CD4-positive, alpha-beta T cell (primary cell): Measurements from ENCODE around the gene NR5A2. TPM values are rescaled to one million over a fixed set of nuclear protein-coding genes. Genes with fewer than 3 reads are reported as not detected.

Experiments used
- ATAC-seq: fragments of 200-7000 bp; cut with Tn5 transposase; one replicate; pipeline ENCODE4 v1.10.0; 2022; ENCODE audit warnings: mild to moderate bottlenecking; ENCODE audit not compliant: poor library complexity
- CTCF ChIA-PET: fragments of 350-600 bp; sonication (Branson Sonifier 250); formaldehyde crosslinking; loops from one replicate; lab custom pipeline; 2021; ENCODE audit warnings: antibody characterized with exemption, inconsistent platforms; lab: Charles Lee
- POLR2A ChIA-PET: fragments of 350-600 bp; sonication (Branson Sonifier 250); formaldehyde crosslinking; loops from one replicate; lab custom pipeline; 2021; ENCODE audit warnings: antibody characterized with exemption, inconsistent platforms; lab: Charles Lee
- DNase-seq, 14 experiments: peaks; one replicate each; pipeline ENCODE4 v3.0.0-alpha.2; 2013 to 2020; ENCODE audit warnings: mixed read lengths in 2 of 14
- H3K27ac ChIP-seq, 2 donors: one replicate each; pipeline versions ENCODE4 v1.5.1 to v1.7.0; 2013; ENCODE audit warnings: low read length in 2 of 2, low read depth in 1 of 2, mild to moderate bottlenecking in 1 of 2
- H3K27me3 ChIP-seq, 2 experiments: 1 replicate in 1 of 2; 2 replicates in 1 of 2; pipeline versions ENCODE4 v1.6.1 to v1.7.0; 2013; ENCODE audit warnings: low read length in 2 of 2, control low read depth in 1 of 2, mild to moderate bottlenecking in 1 of 2, moderate library complexity in 1 of 2; ENCODE audit not compliant: insufficient read depth in 2 of 2, control insufficient read depth in 1 of 2
- H3K36me3 ChIP-seq: one replicate; pipeline ENCODE4 v1.6.1; 2013; ENCODE audit warnings: low read length, control low read depth; ENCODE audit not compliant: insufficient read depth
- H3K4me1 ChIP-seq: one replicate; pipeline ENCODE4 v1.6.1; 2013; ENCODE audit warnings: low read length, control low read depth; ENCODE audit not compliant: insufficient read depth
- H3K4me3 ChIP-seq: one replicate; pipeline ENCODE4 v1.5.1; 2013; ENCODE audit warnings: mild to moderate bottlenecking, low read length, moderate library complexity
- H3K9me3 ChIP-seq, 2 experiments: 1 replicate in 1 of 2; 2 replicates in 1 of 2; pipeline versions ENCODE4 v1.6.1 to v1.7.0; 2013; ENCODE audit warnings: low read length in 2 of 2, mild to moderate bottlenecking in 2 of 2, control low read depth in 1 of 2, moderate library complexity in 1 of 2; ENCODE audit not compliant: control insufficient read depth in 1 of 2, insufficient read depth in 1 of 2
- H3K27ac Mint-ChIP-seq: one replicate; pipeline ENCODE4 v1.8.0; 2020; ENCODE audit warnings: mixed read lengths
- H3K27me3 Mint-ChIP-seq: one replicate; pipeline ENCODE4 v1.8.0; 2021; ENCODE audit warnings: mixed read lengths
- H3K36me3 Mint-ChIP-seq: one replicate; pipeline ENCODE4 v1.8.0; 2021; ENCODE audit warnings: low read depth, mixed read lengths
- H3K4me1 Mint-ChIP-seq: one replicate; pipeline ENCODE4 v1.8.0; 2021; ENCODE audit warnings: low read depth, mixed read lengths
- H3K4me3 Mint-ChIP-seq: one replicate; pipeline ENCODE4 v1.8.0; 2020; ENCODE audit warnings: mild to moderate bottlenecking, mixed read lengths
- H3K9me3 Mint-ChIP-seq: one replicate; pipeline ENCODE4 v1.8.0; 2020; ENCODE audit warnings: mixed read lengths
- CTCF ChIP-seq: fragments of 200-600 bp; IDR thresholded peaks from one replicate; pipeline ENCODE4 v1.8.0; 2022; ENCODE audit warnings: antibody characterized with exemption, mild to moderate bottlenecking
- intact Hi-C, 2 experiments: fragments of 100-400 bp; cut with DNase I in 1 of 2; cut with micrococcal nuclease in 1 of 2; formaldehyde crosslinking; loops; one replicate each; pipeline versions ENCODE4 v1.15.1 to v1.9.0; 2023 to 2025; cut with DNase I, micrococcal nuclease
- total RNA-seq, 174 experiments: library from RNA in 2 of 174; stranded (reverse) in 2 of 174; gene quantifications; one replicate each; pipeline ENCODE4 v1.2.3 and lab custom pipeline; 2021 to 2026

NR5A2 gene
- total RNA-seq, 2 experiments from 2014 or later: not detected

GRCh38 chr1:200134116-200134515 is 106.6 kb downstream of the NR5A2 start:
- no peak for TF ChIP-seq CTCF
- Mint-ChIP-seq H3K27me3 (no peaks in the 10 kb centered on the region), H3K27ac (no peak overlapping the region), H3K4me3 (no peak overlapping the region), H3K4me1 (peaks cover 14% of the 10 kb centered on the region), H3K36me3 (no peaks in the 10 kb centered on the region), H3K9me3 (no peaks in the 10 kb centered on the region)
- no peak overlapping the region for H3K4me3 ChIP-seq
- peaks cover 6% of the 10 kb centered on the region for H3K4me1 ChIP-seq
- no peaks in the 10 kb centered on the region for H3K36me3 ChIP-seq
- no peak overlapping the region for H3K27ac ChIP-seq
- intact Hi-C loops: no loop called here
- H3K9me3 ChIP-seq: no peaks in the 10 kb centered on the region
- ATAC-seq: no peak
- DNase-seq: no peak
- ChIA-PET POLR2A (no interaction called here), CTCF (no interaction called here)
- H3K27me3 ChIP-seq: no peaks in the 10 kb centered on the region

- ChIA-PET POLR2A (no interaction called here), CTCF (no interaction called here)
- Histone ChIP-seq H3K27me3 (no peaks in the 10 kb centered on the region), H3K4me1 (no peaks in the 10 kb centered on the region), H3K36me3 (no peaks in the 10 kb centered on the region), H3K4me3 (no peak overlapping the region), H3K27ac (no peak overlapping the region), H3K9me3 (no peaks in the 10 kb centered on the region)
- no peaks in the 10 kb centered on the region for H3K36me3 Mint-ChIP-seq
- no peak for DNase-seq
- H3K27ac Mint-ChIP-seq: no peak overlapping the region
- H3K27me3 Mint-ChIP-seq: no peaks in the 10 kb centered on the region
- no peaks in the 10 kb centered on the region for H3K4me1 Mint-ChIP-seq
- no peak overlapping the region for H3K4me3 Mint-ChIP-seq
- no peaks in the 10 kb centered on the region for H3K9me3 Mint-ChIP-seq
- no peak for ATAC-seq
- no peak for TF ChIP-seq CTCF
- intact Hi-C loops: loop anchor here (5.0 kb wide), 2 partner anchors 171 to 351 kb away; no protein-coding TSS in a partner anchor
These were observed 108.9 kb downstream of the NR5A2 start for GRCh38 chr1:200136384-200136783.

- no peaks in the 10 kb centered on the region for H3K4me1 Mint-ChIP-seq
- POLR2A ChIA-PET: interaction anchor here (0.7 kb wide), 1 partner anchor 136 kb away, joined by 3 read pairs; no protein-coding TSS in a partner anchor
- TF ChIP-seq CTCF: peak; percentile 70
- no peaks in the 10 kb centered on the region for H3K36me3 Mint-ChIP-seq
- no peaks in the 10 kb centered on the region for H3K27me3 Mint-ChIP-seq
- H3K4me3 ChIP-seq: no peak overlapping the region
- H3K9me3 Mint-ChIP-seq: no peaks in the 10 kb centered on the region
- H3K27ac Mint-ChIP-seq: no peak overlapping the region
- H3K27ac ChIP-seq: no peak overlapping the region
- H3K27me3 ChIP-seq: no peaks in the 10 kb centered on the region
- no peaks in the 10 kb centered on the region for H3K4me1 ChIP-seq
- H3K36me3 ChIP-seq: no peaks in the 10 kb centered on the region
- H3K4me3 Mint-ChIP-seq: no peak overlapping the region
- H3K9me3 ChIP-seq: no peaks in the 10 kb centered on the region
- intact Hi-C loops: loop anchor here (1.0 to 5.0 kb wide), 4 partner anchors 167 to 371 kb away; no protein-coding TSS in a partner anchor
- CTCF ChIA-PET: interaction anchor here (0.7 kb wide), 1 partner anchor 22 kb away, joined by 3 read pairs; no protein-coding TSS in a partner anchor
- DNase-seq (peak in 4 of 14 experiments; percentile 27 to 72 (median 64)), ATAC-seq (peak; percentile 73)
These were observed 112.2 kb downstream of the NR5A2 start for GRCh38 chr1:200139661-200140250.
